Ectodermal cell (in vitro differentiated cells): ENCODE data around the gene EFNA2.
A peak's percentile ranks its signal among the peaks of the same experiment; 100 is the strongest.
"Not testable (repeated sequence)": the region's sequence is repeated elsewhere in the genome, so short reads cannot be mapped to it uniquely, and the experiment has no call there.

ENCODE experiments used
- H3K27ac ChIP-seq: 2 replicates; pipeline ENCODE4 v1.7.0; 2013; ENCODE audit warnings: mild to moderate bottlenecking, low read depth, low read length; ENCODE audit not compliant: insufficient read depth, poor library complexity, severe bottlenecking
- H3K27me3 ChIP-seq: 2 replicates; pipeline ENCODE4 v1.7.0; 2013; ENCODE audit warnings: mild to moderate bottlenecking, low read length; ENCODE audit not compliant: insufficient read depth, control insufficient read depth, poor library complexity, severe bottlenecking
- H3K36me3 ChIP-seq: one replicate; pipeline ENCODE4 v1.7.0; 2013; ENCODE audit warnings: low read length; ENCODE audit not compliant: control insufficient read depth, insufficient read depth
- H3K4me1 ChIP-seq: one replicate; pipeline ENCODE4 v1.7.0; 2013; ENCODE audit warnings: low read length; ENCODE audit not compliant: control insufficient read depth, insufficient read depth
- H3K4me3 ChIP-seq: 2 replicates; pipeline ENCODE4 v1.7.0; 2013; ENCODE audit warnings: low read depth, low read length, control low read depth; ENCODE audit not compliant: insufficient read depth
- H3K9me3 ChIP-seq: 2 replicates; pipeline ENCODE4 v1.7.0; 2013; ENCODE audit warnings: mild to moderate bottlenecking, low read length, moderate library complexity; ENCODE audit not compliant: control insufficient read depth
- WGBS, 2 experiments: methylation state at CpG; one replicate each; pipeline ENCODE4 v1.1.7; 2013; ENCODE audit warnings: missing lambda C conversion rate in 2 of 2; 5-methylcytosine and 5-hydroxymethylcytosine counted together

EFNA2 gene

DNA sequence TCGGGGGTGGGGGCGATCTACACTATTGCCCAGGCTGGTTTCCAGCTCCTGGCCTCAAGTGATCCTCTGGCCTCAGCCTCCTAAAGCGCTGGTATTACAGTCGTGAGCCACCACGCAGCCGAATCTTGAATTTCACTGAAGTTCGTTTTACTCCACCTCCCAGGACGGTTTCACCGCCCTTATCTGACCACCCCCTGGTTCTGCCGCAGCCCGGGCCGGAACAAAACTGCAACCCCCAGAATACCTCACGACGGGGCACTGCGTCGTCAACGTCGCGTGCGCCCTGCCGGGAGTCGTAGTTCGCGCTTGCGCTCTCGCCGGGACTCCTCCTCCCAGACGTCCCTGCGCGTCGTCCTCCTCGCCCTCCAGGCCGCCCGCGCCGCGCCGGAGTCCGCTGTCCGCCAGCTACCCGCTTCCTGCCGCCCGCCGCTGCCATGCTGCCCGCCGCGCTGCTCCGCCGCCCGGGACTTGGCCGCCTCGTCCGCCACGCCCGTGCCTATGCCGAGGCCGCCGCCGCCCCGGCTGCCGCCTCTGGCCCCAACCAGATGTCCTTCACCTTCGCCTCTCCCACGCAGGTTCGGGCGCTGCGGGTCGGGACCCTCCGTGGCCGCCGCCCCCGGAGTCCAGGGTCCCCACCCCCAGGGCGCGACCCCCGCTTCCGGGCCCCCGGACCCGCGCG is 44.1 kb upstream of the EFNA2 start, which contains the start of gene ATP5F1D:
ATP5F1D (plus strand) TSS at position 335 of the 679 bp plus-strand sequence; CDS start at position 435, 100 bp downstream.
- Histone ChIP-seq H3K27ac (no peak within 1 kb of the TSS), H3K9me3 (no peaks in the 10 kb centered on the region), H3K36me3 (no peaks in the 10 kb centered on the region), H3K27me3 (peaks cover 5% of the 10 kb centered on the region), H3K4me1 (peaks cover 3% of the 10 kb centered on the region), H3K4me3 (peak within 1 kb of the TSS; percentile 88)
- 1 to 2% methylated on average over 79 of the region's 79 CpGs for WGBS, 2 experiments

DNA sequence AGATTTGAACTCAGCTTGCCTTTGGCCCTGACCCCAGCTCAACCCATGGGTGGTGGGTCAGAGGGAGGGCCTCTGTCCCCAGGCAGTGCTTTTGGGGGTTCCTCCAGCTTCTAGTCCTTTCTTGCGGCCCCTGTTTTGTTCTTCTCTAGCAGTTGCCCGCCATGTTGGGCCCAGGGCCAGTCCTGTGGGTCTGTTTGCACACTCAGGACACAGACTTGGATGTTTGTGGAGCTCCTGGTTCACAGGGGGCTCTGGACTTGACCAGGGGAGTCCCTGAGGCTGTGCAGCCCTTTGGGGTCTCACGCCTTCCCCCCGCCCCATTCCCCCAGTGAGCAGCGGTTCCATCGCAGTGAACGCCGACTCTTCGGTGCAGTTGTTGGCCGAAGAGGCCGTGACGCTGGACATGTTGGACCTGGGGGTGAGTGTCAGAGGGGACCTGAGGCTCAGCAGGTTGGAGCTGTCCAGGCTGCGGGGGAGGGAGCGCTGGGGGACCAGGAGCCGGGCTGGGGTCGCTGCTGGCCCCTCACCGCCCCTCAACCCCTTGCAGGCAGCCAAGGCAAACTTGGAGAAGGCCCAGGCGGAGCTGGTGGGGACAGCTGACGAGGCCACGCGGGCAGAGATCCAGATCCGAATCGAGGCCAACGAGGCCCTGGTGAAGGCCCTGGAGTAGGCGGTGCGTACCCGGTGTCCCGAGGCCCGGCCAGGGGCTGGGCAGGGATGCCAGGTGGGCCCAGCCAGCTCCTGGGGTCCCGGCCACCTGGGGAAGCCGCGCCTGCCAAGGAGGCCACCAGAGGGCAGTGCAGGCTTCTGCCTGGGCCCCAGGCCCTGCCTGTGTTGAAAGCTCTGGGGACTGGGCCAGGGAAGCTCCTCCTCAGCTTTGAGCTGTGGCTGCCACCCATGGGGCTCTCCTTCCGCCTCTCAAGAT is 41.6 kb upstream of the EFNA2 start:
- H3K27me3 ChIP-seq: peaks cover 2% of the 10 kb centered on the region
- H3K4me1 ChIP-seq: no peaks in the 10 kb centered on the region
- no peaks in the 10 kb centered on the region for H3K9me3 ChIP-seq
- H3K4me3 ChIP-seq: no peak overlapping the region
- H3K27ac ChIP-seq: no peak overlapping the region
- WGBS, 2 experiments: 70 to 73% methylated on average over 33 of the region's 33 CpGs
- no peaks in the 10 kb centered on the region for H3K36me3 ChIP-seq

GRCh38 chr19:1244693-1245451 is 40.8 kb upstream of the EFNA2 start:
- Histone ChIP-seq H3K4me3 (no peak overlapping the region), H3K36me3 (no peaks in the 10 kb centered on the region), H3K4me1 (no peaks in the 10 kb centered on the region), H3K9me3 (no peaks in the 10 kb centered on the region), H3K27me3 (no peaks in the 10 kb centered on the region), H3K27ac (no peak overlapping the region)
- 78 to 79% methylated on average over 31 of the region's 31 CpGs for WGBS, 2 experiments

DNA sequence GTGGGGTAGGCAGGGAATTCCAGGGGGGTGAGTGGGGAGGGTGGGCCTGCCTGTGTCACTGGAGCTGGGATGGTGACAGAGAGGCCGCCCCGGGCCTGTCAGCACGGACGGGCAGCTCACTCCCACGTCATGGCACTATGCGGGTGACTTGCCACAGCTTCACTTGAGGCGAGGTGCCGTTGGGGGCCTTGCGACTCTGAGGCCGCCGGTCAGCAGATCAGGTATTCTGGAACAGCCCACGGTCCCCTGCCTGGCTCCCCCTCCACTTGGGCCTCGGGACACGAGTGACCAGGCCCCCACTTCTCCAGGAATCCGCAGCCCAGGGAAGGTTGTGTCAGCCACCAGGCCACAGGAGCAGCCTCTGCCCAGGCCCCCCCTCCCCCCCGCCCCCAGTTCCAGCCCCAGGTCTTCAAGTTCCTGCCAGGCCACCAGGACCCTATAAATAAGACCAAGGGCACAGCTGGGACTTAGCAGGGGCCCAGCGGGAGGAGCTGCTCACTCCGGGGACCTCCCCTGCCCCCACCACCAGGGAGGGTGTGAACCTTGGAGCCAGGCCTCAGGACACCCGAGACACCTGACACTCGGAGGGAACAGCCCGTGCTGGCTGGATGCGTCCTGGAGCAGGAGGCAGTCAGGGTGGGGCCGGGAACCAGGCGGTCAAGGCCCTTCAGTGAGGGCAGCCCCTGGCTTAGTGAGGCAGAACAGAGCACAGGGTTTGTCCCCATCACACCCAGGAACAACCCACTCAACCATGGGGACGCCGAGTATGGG is 40.0 kb upstream of the EFNA2 start:
- Histone ChIP-seq H3K27me3 (no peaks in the 10 kb centered on the region), H3K27ac (no peak overlapping the region), H3K4me1 (no peaks in the 10 kb centered on the region), H3K9me3 (no peaks in the 10 kb centered on the region), H3K4me3 (no peak overlapping the region), H3K36me3 (no peaks in the 10 kb centered on the region)
- WGBS, 2 experiments: 91 to 94% methylated on average over 25 to 26 of the region's 26 CpGs

GRCh38 chr19:1246265-1247087 is 39.2 kb upstream of the EFNA2 start:
- H3K36me3 ChIP-seq, H3K27me3 ChIP-seq, H3K27ac ChIP-seq, H3K9me3 ChIP-seq, H3K4me3 ChIP-seq, H3K4me1 ChIP-seq: not testable (repeated sequence)
- 90% methylated on average over 27 of the region's 27 CpGs for WGBS, 2 experiments

DNA sequence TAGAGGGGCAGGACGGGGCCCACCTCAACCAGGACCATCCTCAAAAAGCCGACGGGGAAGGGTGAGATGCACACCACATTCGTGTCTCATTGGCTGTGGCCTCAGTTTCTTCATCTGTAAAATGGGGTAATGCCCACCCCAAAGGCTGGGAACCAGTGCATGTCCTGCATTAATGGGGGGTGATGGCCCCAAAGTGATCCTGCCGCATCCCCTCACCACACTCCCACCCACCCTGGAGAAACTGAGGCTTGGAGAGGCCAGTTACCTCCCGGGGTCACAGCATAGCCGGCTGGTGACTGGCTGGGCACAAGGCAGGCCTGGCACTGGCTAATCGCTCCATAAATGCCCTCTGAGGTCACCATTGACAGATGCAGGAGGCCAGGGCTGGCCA is 37.9 kb upstream of the EFNA2 start:
- Histone ChIP-seq H3K36me3 (peaks cover 13% of the 10 kb centered on the region), H3K27ac (peak overlapping the region; percentile 60)

GRCh38 chr19:1248139-1248785 is 37.4 kb upstream of the EFNA2 start, which contains the start of gene MIDN:
Gene MIDN, plus strand, starts transcription at chr19:1248583. Its CDS starts 1,714 bp downstream, at chr19:1250297.
- WGBS, 2 experiments: 3 to 4% methylated on average over 60 of the region's 60 CpGs
- Histone ChIP-seq H3K36me3 (peaks cover 17% of the 10 kb centered on the region), H3K9me3 (no peaks in the 10 kb centered on the region), H3K27me3 (no peaks in the 10 kb centered on the region), H3K27ac (peak within 1 kb of the TSS; percentile 98), H3K4me1 (peaks cover 14% of the 10 kb centered on the region), H3K4me3 (peak within 1 kb of the TSS; percentile 78)

More for the DNA sequence above, 37.9 kb upstream of the EFNA2 start:
- Histone ChIP-seq H3K4me1 (peaks cover 9% of the 10 kb centered on the region), H3K4me3 (peak overlapping the region; percentile 78), H3K9me3 (no peaks in the 10 kb centered on the region), H3K27me3 (no peaks in the 10 kb centered on the region)
- WGBS, 2 experiments: 86 to 91% methylated on average over 8 of the region's 8 CpGs

- 0% methylated on average over 74 of the region's 74 CpGs for WGBS, 2 experiments
- no peaks in the 10 kb centered on the region for H3K9me3 ChIP-seq
Observed at GRCh38 chr19:1248786-1249297, 36.8 kb upstream of the EFNA2 start.

More at GRCh38 chr19:1248786-1249297, 36.8 kb upstream of the EFNA2 start:
- Histone ChIP-seq H3K36me3 (peaks cover 23% of the 10 kb centered on the region), H3K4me3 (peak overlapping the region; percentile 78), H3K27ac (peak overlapping the region; percentile 98), H3K4me1 (peaks cover 20% of the 10 kb centered on the region), H3K27me3 (no peaks in the 10 kb centered on the region)
